ENCODE measurements around the gene PLAC8L1. TPM values are rescaled to one million over a fixed set of nuclear protein-coding genes. Genes with fewer than 3 reads are reported as not detected.

Gene PLAC8L1
- total RNA-seq, 1 experiment from 2014 or later = 0.77 TPM

- Mint-ChIP-seq H3K36me3 (no peaks in the 10 kb centered on the region), H3K4me3 (no peak overlapping the region)
- no peak for DNase-seq (ENCODE audit: low spot score)
Measured at GRCh38 chr5:146051678-146052077, 53.7 kb downstream of the PLAC8L1 start.

GRCh38 chr5:146050086-146050485, 55.3 kb downstream of the PLAC8L1 start:
- no peak overlapping the region for H3K4me3 Mint-ChIP-seq
- ATAC-seq (no peak), DNase-seq (ENCODE audit: low spot score) (no peak)
- CTCF ChIA-PET = interaction anchor here (0.6 to 2.2 kb wide), 2 partner anchors 9 to 41 kb away, joined by 3 to 9 read pairs; no protein-coding TSS in a partner anchor
- no peaks in the 10 kb centered on the region for H3K9me3 Mint-ChIP-seq
- H3K4me1 Mint-ChIP-seq = peaks cover 2% of the 10 kb centered on the region; the same call in 1 of the 2 replicates
- H3K36me3 Mint-ChIP-seq = no peaks in the 10 kb centered on the region
- no peaks in the 10 kb centered on the region for H3K27me3 Mint-ChIP-seq (ENCODE audit: low read depth)
- no peak overlapping the region for H3K27ac Mint-ChIP-seq
- POLR2A ChIA-PET = no interaction called here
- TF ChIP-seq TEAD1 (CRISPR knock-in tag; IDR thresholded peaks at IDR 0.05) = no peak
- no peak for TF ChIP-seq PREB (CRISPR knock-in tag; IDR thresholded peaks at IDR 0.05; ENCODE audit: borderline replicate concordance)
- TF ChIP-seq ESRRA (CRISPR knock-in tag; IDR thresholded peaks at IDR 0.05; ENCODE audit: borderline replicate concordance) = no peak
- no peak for TF ChIP-seq ARID4B (CRISPR knock-in tag; IDR thresholded peaks at IDR 0.05; ENCODE audit: borderline replicate concordance)
- TF ChIP-seq IRF1 (CRISPR knock-in tag; IDR thresholded peaks at IDR 0.05) = no peak

More at GRCh38 chr5:146051678-146052077, 53.7 kb downstream of the PLAC8L1 start:
- POLR2A ChIA-PET = no interaction called here
- H3K9me3 Mint-ChIP-seq = no peaks in the 10 kb centered on the region
- no peaks in the 10 kb centered on the region for H3K27me3 Mint-ChIP-seq (ENCODE audit: low read depth)
- no peak for ATAC-seq
- H3K27ac Mint-ChIP-seq = no peak overlapping the region
- CTCF ChIA-PET = interaction anchor here (0.6 to 2.2 kb wide), 5 partner anchors 10 to 182 kb away, joined by 3 to 9 read pairs (median 3); no protein-coding TSS in a partner anchor
- TF ChIP-seq ARID4B (CRISPR knock-in tag; IDR thresholded peaks at IDR 0.05; ENCODE audit: borderline replicate concordance) (no peak), GTF2I (CRISPR knock-in tag; conservative IDR thresholded peaks at IDR 0.05) (no peak), MYBL2 (CRISPR knock-in tag; IDR thresholded peaks at IDR 0.05) (no peak), TEAD1 (CRISPR knock-in tag; IDR thresholded peaks at IDR 0.05) (no peak), JAZF1 (CRISPR knock-in tag; IDR thresholded peaks at IDR 0.05) (no peak), ZNF425 (CRISPR knock-in tag; conservative IDR thresholded peaks at IDR 0.05) (no peak), ZBTB21 (CRISPR knock-in tag; IDR thresholded peaks at IDR 0.05; ENCODE audit: borderline replicate concordance) (no peak)
- H3K4me1 Mint-ChIP-seq = peaks cover 2% of the 10 kb centered on the region; the same call in 1 of the 2 replicates
